PC-3 (cell line): ENCODE data around the gene CROCC. TPM values are rescaled to one million over a fixed set of nuclear protein-coding genes. Genes with fewer than 3 reads are reported as not detected.

Source experiments
- ATAC-seq: fragments of 200-7000 bp; cut with Tn5 transposase; 2 replicates; pipeline ENCODE4 v1.9.1; 2020; ENCODE audit warnings: mild to moderate bottlenecking, moderate library complexity
- BruUV-seq: library from RNA; stranded (reverse); fragments of 400-500 nt; replicated peaks from 2 replicates; lab custom pipeline; 2021; lab: Mats Ljungman, UMichigan
- CTCF ChIA-PET: fragments of 300-600 bp; sonication (Branson Sonifier 250); formaldehyde crosslinking; loops from one replicate; lab custom pipeline; 2022; ENCODE audit warnings: antibody characterized with exemption; lab: Charles Lee
- POLR2A ChIA-PET: fragments of 300-600 bp; sonication (Branson Sonifier 250); formaldehyde crosslinking; loops from one replicate; lab custom pipeline; 2022; ENCODE audit warnings: antibody characterized with exemption; ENCODE audit not compliant: unreplicated experiment; lab: Charles Lee
- DNase-seq: peaks from one replicate; pipeline ENCODE4 v3.0.0-alpha.2; 2015
- H2AFZ ChIP-seq: fragments of 300-600 bp; sonication (generic); 2 replicates; pipeline ENCODE4 v1.6.0; 2016; ENCODE audit warnings: antibody characterized with exemption, low read length
- H3F3A ChIP-seq: fragments of 300-600 bp; sonication (generic); one replicate; pipeline ENCODE4 v1.6.0; 2017; ENCODE audit warnings: antibody characterized with exemption, low read length, control low read depth, mild to moderate bottlenecking; ENCODE audit not compliant: unreplicated experiment
- H3K27ac ChIP-seq: fragments of 300-600 bp; sonication (generic); 2 replicates; pipeline ENCODE4 v1.5.1; 2016; ENCODE audit warnings: mild to moderate bottlenecking, low read length
- H3K27me3 ChIP-seq: fragments of 300-600 bp; sonication (generic); 2 replicates; pipeline ENCODE4 v1.6.1; 2016; ENCODE audit warnings: low read length, mixed read lengths
- H3K36me3 ChIP-seq: fragments of 300-600 bp; sonication (generic); 2 replicates; pipeline ENCODE4 v1.6.1; 2016; ENCODE audit warnings: low read depth, mixed run types, low read length, mixed read lengths
- H3K4me1 ChIP-seq: fragments of 300-600 bp; sonication (generic); 2 replicates; pipeline ENCODE4 v1.5.1; 2016; ENCODE audit warnings: low read length; ENCODE audit not compliant: insufficient read depth
- H3K4me2 ChIP-seq: fragments of 300-600 bp; sonication (generic); 2 replicates; pipeline ENCODE4 v1.6.0; 2016; ENCODE audit warnings: low read length
- H3K4me3 ChIP-seq: fragments of 300-600 bp; sonication (generic); 2 replicates; pipeline ENCODE4 v1.5.1; 2016; ENCODE audit warnings: mild to moderate bottlenecking, low read length, mixed read lengths
- H3K79me2 ChIP-seq: fragments of 300-600 bp; sonication (generic); 2 replicates; pipeline ENCODE4 v1.6.1; 2017; ENCODE audit warnings: low read length, mixed read lengths
- H3K9ac ChIP-seq: fragments of 300-600 bp; sonication (generic); 2 replicates; pipeline ENCODE4 v1.6.0; 2016; ENCODE audit warnings: mild to moderate bottlenecking, low read length
- H3K9me2 ChIP-seq: fragments of 300-600 bp; sonication (generic); replicated peaks from 2 replicates; pipeline ENCODE4 v1.6.1; 2016; ENCODE audit warnings: mixed run types, low read length, mixed read lengths
- H3K9me3 ChIP-seq: fragments of 300-600 bp; sonication (generic); 2 replicates; pipeline ENCODE4 v1.6.1; 2016; ENCODE audit warnings: low read length, mixed read lengths
- H4K20me1 ChIP-seq: fragments of 300-600 bp; sonication (generic); 2 replicates; pipeline ENCODE4 v1.6.1; 2016; ENCODE audit warnings: low read length, mixed read lengths
- CTCF ChIP-seq: fragments of 300-600 bp; sonication (generic); conservative IDR thresholded peaks from 2 replicates; pipeline ENCODE4 v1.5.1; 2017; ENCODE audit warnings: antibody characterized with exemption, low read depth, mild to moderate bottlenecking, low read length
- EZH2 ChIP-seq: fragments of 300-600 bp; sonication (generic); IDR thresholded peaks from one replicate; pipeline ENCODE4 v1.6.1; 2017; ENCODE audit warnings: antibody characterized with exemption, mild to moderate bottlenecking, low read length; ENCODE audit not compliant: unreplicated experiment
- EZH2phosphoT487 ChIP-seq: fragments of 300-600 bp; sonication (generic); IDR thresholded peaks from 2 replicates; pipeline ENCODE4 v1.6.1; 2018; ENCODE audit warnings: mild to moderate bottlenecking, antibody characterized with exemption, low read length, borderline replicate concordance
- intact Hi-C: fragments of 100-400 bp; cut with micrococcal nuclease; formaldehyde crosslinking; loops from 2 replicates; pipeline ENCODE4 v1.9.0; 2023
- total RNA-seq: library from RNA; depleted of rRNA; stranded (reverse); fragments of >200 nt; gene quantifications from 2 replicates; pipeline ENCODE4 v1.2.3, GENCODE V29; 2014

Gene CROCC
- total RNA-seq, 1 experiment from 2014 or later, result 24.6 TPM

DNA sequence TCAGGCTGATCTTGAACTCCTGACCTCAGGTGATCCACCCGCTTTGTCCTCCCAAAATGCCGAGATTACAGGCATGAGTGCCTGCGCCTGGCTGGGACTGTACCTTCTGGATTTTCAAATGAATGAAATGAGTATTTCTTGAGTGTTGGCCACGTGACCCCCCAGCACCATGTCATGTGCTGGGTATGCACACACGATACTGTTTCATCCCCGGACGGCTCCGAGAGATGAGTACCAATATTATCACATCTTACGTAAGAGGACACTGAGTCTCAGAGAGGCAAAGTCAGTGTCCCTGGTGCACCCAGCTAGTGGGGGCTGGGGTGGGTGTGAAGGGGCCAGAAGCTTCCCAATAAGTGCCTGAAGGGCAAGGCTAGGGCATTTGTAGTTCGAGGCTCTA, 780 bp upstream of the CROCC start:
- no peaks in the 10 kb centered on the region for H3K9me2 ChIP-seq
- no peaks in the 10 kb centered on the region for H3K9me3 ChIP-seq
- no peak overlapping the region for H3K9ac ChIP-seq
- no peaks in the 10 kb centered on the region for H3K79me2 ChIP-seq
- no peaks in the 10 kb centered on the region for H3K27me3 ChIP-seq
- no peak for TF ChIP-seq EZH2
- TF ChIP-seq EZH2phosphoT487, result no peak
- TF ChIP-seq CTCF, result no peak
- ChIA-PET POLR2A (no interaction called here), CTCF (no interaction called here)
- H3K4me1 ChIP-seq, result no peaks in the 10 kb centered on the region
- no peak overlapping the region for H3K4me3 ChIP-seq
- no peaks in the 10 kb centered on the region for H3K36me3 ChIP-seq
- no peak overlapping the region for H3K27ac ChIP-seq
- ATAC-seq (no peak), DNase-seq (no peak)
- H2AFZ ChIP-seq, result no peak overlapping the region
- H4K20me1 ChIP-seq, result no peaks in the 10 kb centered on the region
- no TSS peak for BruUV-seq
- intact Hi-C loops, result no loop called here
- H3K4me2 ChIP-seq, result no peak overlapping the region
- no peaks in the 10 kb centered on the region for H3F3A ChIP-seq

GRCh38 chr1:16922466-16922865, 735 bp downstream of the CROCC start:
- ChIA-PET POLR2A (no interaction called here), CTCF (no interaction called here)
- Histone ChIP-seq H3K9ac (no peak overlapping the region), H3K27ac (no peak overlapping the region), H3K4me3 (no peak overlapping the region), H3K4me2 (no peak overlapping the region), H3K79me2 (no peaks in the 10 kb centered on the region), H3K9me3 (no peaks in the 10 kb centered on the region), H3K4me1 (no peaks in the 10 kb centered on the region), H3K27me3 (no peaks in the 10 kb centered on the region), H3K36me3 (no peaks in the 10 kb centered on the region), H3F3A (no peaks in the 10 kb centered on the region), H4K20me1 (no peaks in the 10 kb centered on the region), H2AFZ (no peak overlapping the region), H3K9me2 (no peaks in the 10 kb centered on the region)
- TF ChIP-seq CTCF, result no peak
- TF ChIP-seq EZH2phosphoT487, result no peak
- TF ChIP-seq EZH2, result no peak
- intact Hi-C loops, result no loop called here
- ATAC-seq (no peak), DNase-seq (no peak)
- BruUV-seq, result no TSS peak

GRCh38 chr1:16922885-16923431, 1.2 kb downstream of the CROCC start:
- Histone ChIP-seq H3K27me3 (no peaks in the 10 kb centered on the region), H2AFZ (no peak overlapping the region), H4K20me1 (no peaks in the 10 kb centered on the region), H3K4me1 (no peaks in the 10 kb centered on the region), H3K9me2 (no peaks in the 10 kb centered on the region), H3K79me2 (no peaks in the 10 kb centered on the region), H3K27ac (no peak overlapping the region), H3F3A (no peaks in the 10 kb centered on the region), H3K36me3 (no peaks in the 10 kb centered on the region), H3K9ac (no peak overlapping the region), H3K4me3 (no peak overlapping the region), H3K4me2 (no peak overlapping the region), H3K9me3 (no peaks in the 10 kb centered on the region)
- BruUV-seq, result no TSS peak
- no peak for TF ChIP-seq EZH2
- TF ChIP-seq CTCF, result no peak
- TF ChIP-seq EZH2phosphoT487, result no peak
- POLR2A ChIA-PET, result no interaction called here
- no peak for ATAC-seq
- intact Hi-C loops, result no loop called here
- no peak for DNase-seq
- CTCF ChIA-PET, result no interaction called here
